Gastrocnemius medialis (tissue), 4 donors: Measurements from ENCODE around the gene KAZALD1. TPM values are rescaled to one million over a fixed set of nuclear protein-coding genes. Genes with fewer than 3 reads are reported as not detected.

Source experiments
- ATAC-seq, 2 donors: fragments of 150-250 bp; one replicate each; pipeline ENCODE4 v1.9.1; 2016
- DNase-seq, 2 donors: peaks; one replicate each; pipeline ENCODE4 v3.0.0-alpha.2; 2019
- H3K27ac ChIP-seq, 4 donors: fragments of 200-600 bp; sonication (generic); 1 replicate in 1 of 4; 2 replicates in 3 of 4; pipeline ENCODE4 v1.5.1; 2016 to 2018; ENCODE audit warnings: mild to moderate bottlenecking in 2 of 4, moderate library complexity in 1 of 4
- H3K27me3 ChIP-seq, 3 donors: fragments of 200-600 bp; sonication (generic) in 2 of 3; 1 replicate in 1 of 3; 2 replicates in 2 of 3; pipeline versions ENCODE4 v1.5.1 to v1.6.0; 2016 to 2019; ENCODE audit warnings: mild to moderate bottlenecking in 1 of 3, moderate library complexity in 1 of 3
- H3K36me3 ChIP-seq, 2 donors: fragments of 200-600 bp; sonication (generic) in 1 of 2; one replicate each; pipeline ENCODE4 v1.5.1; 2017 to 2018
- H3K4me1 ChIP-seq, 2 donors: fragments of 200-600 bp; sonication (generic) in 1 of 2; one replicate each; pipeline ENCODE4 v1.5.1; 2016 to 2017; ENCODE audit warnings: mild to moderate bottlenecking in 2 of 2
- H3K4me3 ChIP-seq, 4 donors: fragments of 200-600 bp; sonication (generic) in 3 of 4; 1 replicate in 1 of 4; 2 replicates in 3 of 4; pipeline ENCODE4 v1.5.1; 2016 to 2019; ENCODE audit warnings: mild to moderate bottlenecking in 2 of 4
- H3K9me3 ChIP-seq, 3 donors: fragments of 200-600 bp; sonication (generic) in 2 of 3; 1 replicate in 1 of 3; 2 replicates in 2 of 3; pipeline ENCODE4 v1.5.1; 2016 to 2019
- POLR2A ChIP-seq, 2 donors: fragments of 450-650 bp; IDR thresholded peaks; one replicate each; pipeline ENCODE4 v1.6.1; 2017; ENCODE audit warnings: antibody characterized with exemption in 2 of 2, mild to moderate bottlenecking in 2 of 2, moderate library complexity in 2 of 2
- in situ Hi-C, 4 donors: fragments of 200-750 bp; cut with MboI; loops; one replicate each; pipeline versions ENCODE4 v1.15.0 to v1.8.0; 2017; ENCODE audit warnings: low sequenced_read_pairs in 4 of 4
- intact Hi-C: fragments of 100-400 bp; cut with DNase I; formaldehyde crosslinking; loops from one replicate; pipeline ENCODE4 v1.15.1; 2023; ENCODE audit warnings: low total_unique reads
- total RNA-seq, 4 donors: library from RNA; depleted of rRNA; stranded (reverse); fragments of >200 nt; gene quantifications; one replicate each; pipeline versions ENCODE4 v1.1.0 to v1.2.3, GENCODE V29; 2016
- TF ChIP-seq, protein P1 (sequence below), 5 experiments: fragments of 450-650 bp in 3 of 5; fragments of 200-600 bp in 2 of 5; sonication (generic) in 2 of 5; IDR thresholded peaks in 4 of 5; conservative IDR thresholded peaks in 1 of 5; 1 replicate in 4 of 5; 2 replicates in 1 of 5; pipeline ENCODE4 v1.5.1; 2016 to 2019; ENCODE audit warnings: antibody characterized with exemption in 5 of 5, mild to moderate bottlenecking in 3 of 5, moderate library complexity in 3 of 5

KAZALD1 gene
- total RNA-seq, 4 donors from 2014 or later, result 1.7 to 3.6 (median 2.2) TPM

DNA sequence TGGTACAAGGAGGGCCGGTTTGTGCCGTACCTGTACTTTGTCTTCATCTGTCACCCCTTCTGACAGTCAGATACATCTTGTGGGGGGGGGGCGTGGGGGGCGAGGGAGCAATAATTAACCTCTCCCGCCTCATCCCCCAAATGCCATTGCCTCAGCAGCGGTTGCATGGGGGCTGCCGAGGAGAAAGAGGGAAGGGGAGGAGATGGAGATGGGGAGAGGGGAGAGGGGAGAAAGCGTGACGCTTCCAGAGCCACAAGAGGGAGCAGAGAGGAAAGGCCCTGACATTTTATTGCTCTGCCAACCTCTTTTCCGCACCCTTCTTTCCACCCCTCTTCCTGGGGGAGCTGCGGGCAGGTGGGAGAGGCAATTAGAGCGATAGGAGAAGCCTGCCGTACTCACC lies 11.8 kb downstream of the KAZALD1 start:
- no peak for ATAC-seq
- H3K36me3 ChIP-seq, result no peaks in the 10 kb centered on the region
- TF ChIP-seq, protein P1, sequence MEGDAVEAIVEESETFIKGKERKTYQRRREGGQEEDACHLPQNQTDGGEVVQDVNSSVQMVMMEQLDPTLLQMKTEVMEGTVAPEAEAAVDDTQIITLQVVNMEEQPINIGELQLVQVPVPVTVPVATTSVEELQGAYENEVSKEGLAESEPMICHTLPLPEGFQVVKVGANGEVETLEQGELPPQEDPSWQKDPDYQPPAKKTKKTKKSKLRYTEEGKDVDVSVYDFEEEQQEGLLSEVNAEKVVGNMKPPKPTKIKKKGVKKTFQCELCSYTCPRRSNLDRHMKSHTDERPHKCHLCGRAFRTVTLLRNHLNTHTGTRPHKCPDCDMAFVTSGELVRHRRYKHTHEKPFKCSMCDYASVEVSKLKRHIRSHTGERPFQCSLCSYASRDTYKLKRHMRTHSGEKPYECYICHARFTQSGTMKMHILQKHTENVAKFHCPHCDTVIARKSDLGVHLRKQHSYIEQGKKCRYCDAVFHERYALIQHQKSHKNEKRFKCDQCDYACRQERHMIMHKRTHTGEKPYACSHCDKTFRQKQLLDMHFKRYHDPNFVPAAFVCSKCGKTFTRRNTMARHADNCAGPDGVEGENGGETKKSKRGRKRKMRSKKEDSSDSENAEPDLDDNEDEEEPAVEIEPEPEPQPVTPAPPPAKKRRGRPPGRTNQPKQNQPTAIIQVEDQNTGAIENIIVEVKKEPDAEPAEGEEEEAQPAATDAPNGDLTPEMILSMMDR (IDR thresholded peaks at IDR 0.05 in 4 of 5, conservative IDR thresholded peaks at IDR 0.05 in 1 of 5), result no peak
- no peak for TF ChIP-seq POLR2A (IDR thresholded peaks at IDR 0.05)
- H3K4me3 ChIP-seq, result no peak overlapping the region
- no peak for DNase-seq
- intact Hi-C loops (no loop called here), in situ Hi-C loops (no loop called here)
- H3K27ac ChIP-seq, result no peak overlapping the region
- peaks cover 19 to 40% (median 27%) of the 10 kb centered on the region in 3 donors for H3K27me3 ChIP-seq
- H3K4me1 ChIP-seq, result no peaks in the 10 kb centered on the region
- no peaks in the 10 kb centered on the region for H3K9me3 ChIP-seq

GRCh38 chr10:101075775-101076174 lies 14.0 kb downstream of the KAZALD1 start:
- H3K36me3 ChIP-seq, result no peaks in the 10 kb centered on the region
- no peaks in the 10 kb centered on the region for H3K9me3 ChIP-seq
- H3K4me3 ChIP-seq, result no peak overlapping the region
- intact Hi-C loops (no loop called here), in situ Hi-C loops (no loop called here)
- no peak for TF ChIP-seq POLR2A (IDR thresholded peaks at IDR 0.05)
- TF ChIP-seq, protein P1 (IDR thresholded peaks at IDR 0.05 in 4 of 5, conservative IDR thresholded peaks at IDR 0.05 in 1 of 5), result no peak
- no peak for DNase-seq
- no peak overlapping the region for H3K27ac ChIP-seq
- H3K27me3 ChIP-seq, result peaks cover 19 to 40% (median 29%) of the 10 kb centered on the region in 3 donors
- no peaks in the 10 kb centered on the region for H3K4me1 ChIP-seq
- no peak for ATAC-seq

DNA sequence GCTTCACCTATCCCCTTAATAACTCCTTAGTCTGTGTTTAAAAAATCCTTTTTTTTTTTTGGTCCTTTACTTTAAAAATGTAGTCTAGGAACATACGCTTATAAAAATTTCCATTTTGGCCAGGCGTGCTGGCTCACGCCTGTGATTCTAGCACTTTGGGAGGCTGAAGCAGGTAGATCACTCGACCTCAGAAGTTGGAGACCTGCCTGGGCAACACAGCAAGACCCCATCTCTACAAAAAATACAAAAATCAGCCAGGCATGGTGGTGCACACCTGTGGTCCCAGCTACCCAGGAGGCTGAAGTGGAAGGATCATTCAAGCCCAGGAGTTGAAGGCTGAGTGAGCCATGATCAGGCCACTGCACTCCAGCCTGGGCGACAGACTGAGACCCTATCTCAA lies 14.8 kb downstream of the KAZALD1 start:
- H3K4me3 ChIP-seq, result no peak overlapping the region
- no peaks in the 10 kb centered on the region for H3K9me3 ChIP-seq
- no peaks in the 10 kb centered on the region for H3K4me1 ChIP-seq
- H3K27ac ChIP-seq, result no peak overlapping the region
- ATAC-seq (no peak), DNase-seq (no peak)
- no peak for TF ChIP-seq POLR2A (IDR thresholded peaks at IDR 0.05)
- TF ChIP-seq, protein P1 (IDR thresholded peaks at IDR 0.05 in 4 of 5, conservative IDR thresholded peaks at IDR 0.05 in 1 of 5), result no peak
- in situ Hi-C loops (no loop called here), intact Hi-C loops (no loop called here)
- H3K27me3 ChIP-seq, result peaks cover 19 to 40% (median 32%) of the 10 kb centered on the region in 3 donors
- H3K36me3 ChIP-seq, result no peaks in the 10 kb centered on the region

DNA sequence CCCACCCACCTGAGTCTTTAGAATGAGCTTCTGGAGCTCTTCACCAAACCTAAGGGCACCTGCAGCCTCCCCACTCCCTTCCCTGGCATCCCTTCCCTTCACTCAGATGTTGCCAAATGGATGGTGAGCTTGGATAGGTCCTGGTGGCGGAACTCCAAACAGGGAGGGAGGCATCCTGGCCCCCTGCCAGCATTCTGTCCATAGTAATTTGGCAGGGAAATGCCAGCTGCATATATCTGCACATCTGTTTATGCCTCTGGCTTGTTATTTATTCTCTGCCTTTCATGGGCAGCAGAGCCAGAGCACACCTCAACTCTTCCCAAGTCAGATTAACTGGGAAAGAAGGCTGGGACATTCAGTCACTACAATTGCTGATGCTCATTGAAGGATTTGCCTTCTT lies 18.1 kb downstream of the KAZALD1 start:
- H3K27me3 ChIP-seq, result peaks cover 10 to 23% (median 20%) of the 10 kb centered on the region in 3 donors

GRCh38 chr10:101080933-101081931 lies 19.4 kb downstream of the KAZALD1 start:
- H3K4me3 ChIP-seq, result no peak overlapping the region
- H3K4me1 ChIP-seq, result no peaks in the 10 kb centered on the region
- DNase-seq, result no peak
- no peaks in the 10 kb centered on the region for H3K9me3 ChIP-seq
- H3K27me3 ChIP-seq, result peaks cover 8 to 23% (median 13%) of the 10 kb centered on the region in 3 donors
- intact Hi-C loops, result no loop called here
- no peak overlapping the region for H3K27ac ChIP-seq
- in situ Hi-C loops, result no loop called here
- ATAC-seq, result no peak
- TF ChIP-seq POLR2A (IDR thresholded peaks at IDR 0.05), result no peak
- TF ChIP-seq, protein P1 (IDR thresholded peaks at IDR 0.05 in 4 of 5, conservative IDR thresholded peaks at IDR 0.05 in 1 of 5), result no peak
- H3K36me3 ChIP-seq, result no peaks in the 10 kb centered on the region

More for the DNA sequence above, 18.1 kb downstream of the KAZALD1 start:
- in situ Hi-C loops, result no loop called here
- no peaks in the 10 kb centered on the region for H3K9me3 ChIP-seq
- TF ChIP-seq POLR2A (IDR thresholded peaks at IDR 0.05), result no peak
- H3K36me3 ChIP-seq, result no peaks in the 10 kb centered on the region
- DNase-seq (no peak), ATAC-seq (no peak)
- H3K4me3 ChIP-seq, result no peak overlapping the region
- intact Hi-C loops, result no loop called here
- H3K27ac ChIP-seq, result no peak overlapping the region
- no peaks in the 10 kb centered on the region for H3K4me1 ChIP-seq
